ENCODE data around the gene SLC5A2. TPM values are rescaled to one million over a fixed set of nuclear protein-coding genes. Genes with fewer than 3 reads are reported as not detected.
"Not testable (repeated sequence)": the region's sequence is repeated elsewhere in the genome, so short reads cannot be mapped to it uniquely, and the experiment has no call there.

Gene SLC5A2
- total RNA-seq, 1 donor from 2014 or later: not detected

GRCh38 chr16:31491778-31492418 lies 9.0 kb downstream of the SLC5A2 start:
- DNase-seq (ENCODE audit: low spot score): no peak

GRCh38 chr16:31493506-31494125 lies 10.7 kb downstream of the SLC5A2 start:
- no peak for DNase-seq (ENCODE audit: low spot score)

DNA sequence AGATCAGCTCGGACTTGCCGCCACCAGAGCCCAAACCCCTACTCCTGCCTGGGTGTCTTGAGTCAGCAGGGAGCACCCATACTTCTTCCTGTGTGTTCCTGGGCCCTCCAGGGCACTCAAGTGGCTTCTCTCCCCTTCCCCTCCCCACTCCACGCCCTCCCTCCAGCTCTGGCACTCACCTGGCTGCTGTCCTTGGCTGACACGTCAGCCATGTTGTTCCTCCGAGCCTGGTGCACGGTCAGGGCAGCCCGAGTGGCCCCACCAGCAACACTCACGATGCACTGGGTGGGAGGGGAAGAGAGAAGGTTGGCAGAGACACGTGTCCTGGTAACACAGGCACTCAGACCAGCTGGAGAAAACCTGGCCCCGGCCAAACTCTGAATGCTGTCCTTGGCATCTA lies 13.7 kb downstream of the SLC5A2 start:
- no peak for DNase-seq (ENCODE audit: low spot score)

GRCh38 chr16:31498493-31498892 lies 15.6 kb downstream of the SLC5A2 start:
- no peak for DNase-seq (ENCODE audit: low spot score)

DNA sequence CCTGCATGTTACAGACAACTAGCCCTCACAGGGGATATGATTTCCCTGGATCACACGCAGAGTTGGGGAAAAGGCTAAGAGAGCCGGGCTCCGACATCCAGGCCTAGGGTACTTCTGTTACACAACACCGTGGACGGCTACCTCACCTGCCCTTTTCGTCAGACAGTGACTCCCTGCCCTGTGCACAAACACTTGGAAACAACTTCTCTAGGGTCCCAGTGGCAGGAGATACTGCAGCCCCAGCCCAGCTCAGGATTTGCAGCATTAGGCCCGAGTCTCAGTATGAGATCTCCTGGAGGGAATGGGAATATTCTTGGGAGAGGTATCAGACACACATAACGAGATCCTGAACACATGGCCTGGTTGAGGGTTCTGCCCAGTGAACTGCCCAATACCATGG lies 17.0 kb downstream of the SLC5A2 start:
- no peak for DNase-seq (ENCODE audit: low spot score)

- DNase-seq (ENCODE audit: low spot score): no peak
Measured at GRCh38 chr16:31501226-31501965, 18.5 kb downstream of the SLC5A2 start.

GRCh38 chr16:31501966-31502348 lies 19.0 kb downstream of the SLC5A2 start:
- DNase-seq (ENCODE audit: low spot score): no peak

GRCh38 chr16:31502981-31503380 lies 20.1 kb downstream of the SLC5A2 start:
- DNase-seq (ENCODE audit: low spot score): no peak

DNA sequence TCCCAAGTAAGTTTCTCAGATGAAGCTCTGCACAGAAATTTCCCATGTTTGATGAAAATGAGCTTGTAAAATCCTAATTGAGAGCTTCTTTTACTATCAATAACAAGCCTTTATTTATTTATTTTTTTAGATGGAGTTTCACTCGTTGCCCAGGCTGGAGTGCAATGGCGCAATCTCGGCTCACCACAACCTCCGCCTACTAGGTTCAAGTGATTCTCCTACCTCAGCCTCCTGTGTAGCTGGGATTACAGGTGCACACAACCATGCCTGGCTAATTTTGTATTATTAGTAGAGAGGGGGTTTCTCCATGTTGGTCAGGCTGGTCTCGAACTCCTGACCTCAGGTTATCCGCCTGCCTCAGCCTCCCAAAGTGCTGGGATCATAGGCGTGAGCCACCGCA lies 20.6 kb downstream of the SLC5A2 start:
- DNase-seq (ENCODE audit: low spot score): not testable (repeated sequence)

GRCh38 chr16:31504159-31504558 lies 21.2 kb downstream of the SLC5A2 start:
- no peak for DNase-seq (ENCODE audit: low spot score)

GRCh38 chr16:31505483-31505882 lies 22.6 kb downstream of the SLC5A2 start:
- no peak for DNase-seq (ENCODE audit: low spot score)

DNA sequence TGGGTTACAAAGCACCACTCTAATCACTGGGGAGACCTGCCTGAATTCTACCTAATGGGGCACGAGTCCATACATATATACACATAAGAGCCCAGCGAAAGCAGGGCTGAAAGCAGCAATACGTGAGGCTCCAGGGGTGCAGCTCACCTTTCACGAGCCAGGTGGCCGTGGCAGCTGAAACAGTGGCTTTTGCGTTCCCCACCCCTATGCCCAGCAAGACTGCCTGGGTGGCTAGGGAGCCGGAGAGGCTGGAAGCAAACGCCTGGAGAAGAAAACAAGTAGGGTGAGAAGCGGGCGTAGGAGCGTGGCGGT lies 24.6 kb downstream of the SLC5A2 start:
- no peak for DNase-seq (ENCODE audit: low spot score)

GRCh38 chr16:31507929-31508705 lies 25.2 kb downstream of the SLC5A2 start, which contains the start of gene RUSF1:
Gene RUSF1 (minus strand): TSS chr16:31508391. CDS start chr16:31508373, 18 bp downstream.
- peak; percentile 96 for DNase-seq (ENCODE audit: low spot score)

GRCh38 chr16:31508706-31509195 lies 25.8 kb downstream of the SLC5A2 start:
- no peak for DNase-seq (ENCODE audit: low spot score)

DNA sequence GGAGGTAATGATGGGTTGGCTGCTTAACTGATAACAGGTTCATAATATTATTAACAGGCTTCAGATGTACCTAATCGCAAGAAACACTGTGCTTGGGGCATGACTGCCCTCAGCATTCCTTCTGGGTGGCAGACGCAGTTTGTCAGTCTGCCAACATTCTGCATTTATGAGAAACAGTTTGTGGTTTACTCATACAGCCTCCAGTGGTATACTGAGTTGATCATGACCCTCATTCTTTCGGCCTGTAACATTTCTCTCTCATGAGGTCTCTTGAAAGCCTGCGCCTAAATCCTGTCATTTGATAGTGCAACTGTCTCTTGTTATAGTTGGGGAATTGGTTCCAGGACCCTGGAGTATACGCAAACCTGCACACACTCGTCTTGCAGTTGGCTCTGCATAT lies 30.2 kb downstream of the SLC5A2 start:
- no peak for DNase-seq (ENCODE audit: low spot score)

GRCh38 chr16:31513884-31514283 lies 31.0 kb downstream of the SLC5A2 start:
- DNase-seq (ENCODE audit: low spot score): no peak

DNA sequence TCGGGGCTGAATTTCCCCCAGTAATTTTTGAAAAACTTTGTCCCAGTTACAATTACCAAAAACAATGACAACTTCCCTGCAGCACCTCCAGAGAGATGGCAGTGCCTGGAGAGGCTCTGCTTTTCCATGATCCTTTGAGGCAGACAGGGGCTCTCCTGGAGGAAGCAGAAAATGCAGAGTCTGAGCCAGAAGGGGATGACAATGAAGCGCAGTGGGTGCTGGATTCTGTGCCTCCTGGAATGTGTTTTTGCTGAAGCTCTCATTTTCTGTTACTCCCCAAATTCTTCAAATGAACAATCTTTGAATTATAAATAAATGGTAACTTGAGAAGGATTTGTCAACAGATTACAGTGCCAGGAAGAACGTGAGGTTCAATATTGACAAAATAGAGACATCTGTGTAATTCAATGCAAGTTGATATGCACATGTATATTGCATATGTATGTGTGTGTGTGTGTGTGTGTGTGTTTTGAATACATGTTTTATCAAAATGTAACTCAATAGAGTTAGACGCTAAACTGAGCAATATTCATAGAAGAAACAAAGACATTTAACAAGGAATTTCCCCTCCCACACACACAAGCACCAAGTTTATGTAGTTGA lies 35.0 kb downstream of the SLC5A2 start:
- DNase-seq (ENCODE audit: low spot score): no peak

- DNase-seq (ENCODE audit: low spot score): no peak
Measured at GRCh38 chr16:31519759-31520431, 37.0 kb downstream of the SLC5A2 start.

- no peak for DNase-seq (ENCODE audit: low spot score)
Measured at GRCh38 chr16:31521368-31521767, 38.4 kb downstream of the SLC5A2 start.

GRCh38 chr16:31522071-31522470 lies 39.1 kb downstream of the SLC5A2 start:
- DNase-seq (ENCODE audit: low spot score): no peak

- DNase-seq (ENCODE audit: low spot score): not testable (repeated sequence)
Measured at GRCh38 chr16:31523768-31524167, 40.8 kb downstream of the SLC5A2 start.

All from mesenteric fat pad (tissue), 1 donor.